Duodenal mucosa (tissue), 2 donors: ENCODE measurements around the gene PLD1.
"Not testable (repeated sequence)": the region's sequence is repeated elsewhere in the genome, so short reads cannot be mapped to it uniquely, and the experiment has no call there.

Source experiments
- H3K27ac ChIP-seq: one replicate; pipeline ENCODE4 v1.7.0; 2013; ENCODE audit warnings: low read depth, low read length
- H3K27me3 ChIP-seq, 2 donors: one replicate each; pipeline ENCODE4 v1.7.0; 2013; ENCODE audit warnings: low read length in 2 of 2, control low read depth in 1 of 2; ENCODE audit not compliant: insufficient read depth in 2 of 2, control insufficient read depth in 1 of 2
- H3K36me3 ChIP-seq, 2 donors: one replicate each; pipeline ENCODE4 v1.7.0; 2013; ENCODE audit warnings: low read length in 2 of 2, control low read depth in 1 of 2; ENCODE audit not compliant: insufficient read depth in 2 of 2, control insufficient read depth in 1 of 2
- H3K4me1 ChIP-seq, 2 donors: one replicate each; pipeline ENCODE4 v1.7.0; 2013; ENCODE audit warnings: low read length in 2 of 2, control low read depth in 1 of 2; ENCODE audit not compliant: insufficient read depth in 2 of 2, control insufficient read depth in 1 of 2
- H3K4me3 ChIP-seq, 2 donors: one replicate each; pipeline ENCODE4 v1.7.0; 2013; ENCODE audit warnings: low read length in 2 of 2, low read depth in 1 of 2
- H3K9ac ChIP-seq, 2 donors: one replicate each; pipeline ENCODE4 v1.7.0; 2013; ENCODE audit warnings: low read length in 2 of 2, low read depth in 1 of 2
- H3K9me3 ChIP-seq, 2 donors: one replicate each; pipeline ENCODE4 v1.7.0; 2013; ENCODE audit warnings: low read length in 2 of 2, control low read depth in 1 of 2; ENCODE audit not compliant: control insufficient read depth in 1 of 2

The PLD1 gene

GRCh38 chr3:171694888-171695287 lies 115.4 kb downstream of the PLD1 start:
- Histone ChIP-seq H3K9ac (no peak overlapping the region), H3K27me3 (no peaks in the 10 kb centered on the region), H3K27ac (no peak overlapping the region), H3K4me1 (peaks cover 4 to 20% of the 10 kb centered on the region in 2 donors), H3K4me3 (no peak overlapping the region), H3K9me3 (no peaks in the 10 kb centered on the region), H3K36me3 (peaks cover 18 to 27% of the 10 kb centered on the region in 2 donors)

GRCh38 chr3:171692551-171692950 lies 117.7 kb downstream of the PLD1 start:
- not testable (repeated sequence) for H3K4me3 ChIP-seq, H3K9me3 ChIP-seq, H3K27me3 ChIP-seq, H3K9ac ChIP-seq, H3K27ac ChIP-seq
- Histone ChIP-seq H3K4me1 (peaks cover 4 to 20% of the 10 kb centered on the region in 2 donors), H3K36me3 (peaks cover 11 to 26% of the 10 kb centered on the region in 2 donors)

- Histone ChIP-seq H3K27me3 (no peaks in the 10 kb centered on the region), H3K27ac (no peak overlapping the region), H3K9ac (no peak overlapping the region), H3K4me3 (no peak overlapping the region), H3K36me3 (peaks cover 17 to 25% of the 10 kb centered on the region in 2 donors), H3K4me1 (peaks cover 4 to 20% of the 10 kb centered on the region in 2 donors), H3K9me3 (no peaks in the 10 kb centered on the region)
Measured at GRCh38 chr3:171691485-171691884, 118.8 kb downstream of the PLD1 start.

- H3K36me3 ChIP-seq: peaks cover 21 to 29% of the 10 kb centered on the region in 2 donors
- H3K4me3 ChIP-seq: no peak overlapping the region
- no peak overlapping the region for H3K9ac ChIP-seq
- no peaks in the 10 kb centered on the region for H3K9me3 ChIP-seq
- H3K27me3 ChIP-seq: no peaks in the 10 kb centered on the region
- no peak overlapping the region for H3K27ac ChIP-seq
- peaks cover 2 to 12% of the 10 kb centered on the region in 2 donors for H3K4me1 ChIP-seq
Measured at GRCh38 chr3:171690281-171690680, 120.0 kb downstream of the PLD1 start.

- Histone ChIP-seq H3K27me3 (no peaks in the 10 kb centered on the region), H3K9me3 (no peaks in the 10 kb centered on the region), H3K36me3 (peaks cover 21 to 31% of the 10 kb centered on the region in 2 donors), H3K4me3 (no peak overlapping the region), H3K27ac (no peak overlapping the region), H3K9ac (no peak overlapping the region), H3K4me1 (peaks cover 9 to 13% of the 10 kb centered on the region in 2 donors)
Measured at GRCh38 chr3:171688593-171688992, 121.7 kb downstream of the PLD1 start.

- Histone ChIP-seq H3K27ac (no peak overlapping the region), H3K9me3 (no peaks in the 10 kb centered on the region), H3K9ac (no peak overlapping the region), H3K4me1 (peaks cover 9 to 19% of the 10 kb centered on the region in 2 donors), H3K4me3 (no peak overlapping the region), H3K36me3 (peaks cover 26 to 31% of the 10 kb centered on the region in 2 donors), H3K27me3 (no peaks in the 10 kb centered on the region)
Measured at GRCh38 chr3:171688002-171688401, 122.3 kb downstream of the PLD1 start.

- no peak overlapping the region for H3K27ac ChIP-seq
- no peaks in the 10 kb centered on the region for H3K9me3 ChIP-seq
- no peak overlapping the region for H3K4me3 ChIP-seq
- no peaks in the 10 kb centered on the region for H3K27me3 ChIP-seq
- peaks cover 9 to 21% of the 10 kb centered on the region in 2 donors for H3K4me1 ChIP-seq
- peaks cover 27 to 31% of the 10 kb centered on the region in 2 donors for H3K36me3 ChIP-seq
- H3K9ac ChIP-seq: no peak overlapping the region
Measured at GRCh38 chr3:171687581-171687980, 122.7 kb downstream of the PLD1 start.

- Histone ChIP-seq H3K27me3 (no peaks in the 10 kb centered on the region), H3K27ac (no peak overlapping the region), H3K4me1 (peaks cover 9 to 25% of the 10 kb centered on the region in 2 donors), H3K9ac (no peak overlapping the region), H3K36me3 (peaks cover 22 to 28% of the 10 kb centered on the region in 2 donors), H3K4me3 (no peak overlapping the region), H3K9me3 (no peaks in the 10 kb centered on the region)
Measured at GRCh38 chr3:171687064-171687463, 123.2 kb downstream of the PLD1 start.

GRCh38 chr3:171685116-171685895 lies 125.0 kb downstream of the PLD1 start:
- H3K36me3 ChIP-seq: peaks cover 21 to 22% of the 10 kb centered on the region in 2 donors
- H3K27ac ChIP-seq: no peak overlapping the region
- H3K9me3 ChIP-seq: no peaks in the 10 kb centered on the region

GRCh38 chr3:171684221-171684620 lies 126.1 kb downstream of the PLD1 start:
- Histone ChIP-seq H3K9me3 (no peaks in the 10 kb centered on the region), H3K4me3 (no peak overlapping the region), H3K27ac (no peak overlapping the region)

More at GRCh38 chr3:171685116-171685895, 125.0 kb downstream of the PLD1 start:
- Histone ChIP-seq H3K9ac (no peak overlapping the region), H3K4me1 (peaks cover 9 to 37% of the 10 kb centered on the region in 2 donors), H3K27me3 (no peaks in the 10 kb centered on the region), H3K4me3 (no peak overlapping the region)

More at GRCh38 chr3:171684221-171684620, 126.1 kb downstream of the PLD1 start:
- Histone ChIP-seq H3K27me3 (no peaks in the 10 kb centered on the region), H3K4me1 (peaks cover 15 to 45% of the 10 kb centered on the region in 2 donors), H3K36me3 (peaks cover 17 to 22% of the 10 kb centered on the region in 2 donors), H3K9ac (no peak overlapping the region)
